SK-N-SH treated with all-trans-retinoic acid at 6 μM for 48 hours (cell line): Measurements from ENCODE around the gene LGALS7B.

Source experiments
- ARNTL ChIP-seq: fragments of 450-650 bp; formaldehyde crosslinking; IDR thresholded peaks from 2 replicates; pipeline ENCODE4 v1.5.0; 2020; ENCODE audit warnings: low read depth, mild to moderate bottlenecking, moderate library complexity, borderline replicate concordance
- BACH2 ChIP-seq: fragments of 250-450 bp; sonication (Bioruptor Pico); IDR thresholded peaks from 2 replicates; pipeline ENCODE4 v1.9.0; 2021; ENCODE audit warnings: mild to moderate bottlenecking, borderline replicate concordance
- GLIS3 ChIP-seq: fragments of 250-450 bp; sonication (Bioruptor Pico); IDR thresholded peaks from 2 replicates; pipeline ENCODE4 v1.5.0; 2020; ENCODE audit warnings: mild to moderate bottlenecking, moderate library complexity
- ISL1 ChIP-seq: fragments of 250-450 bp; sonication (Bioruptor Pico); IDR thresholded peaks from 2 replicates; pipeline ENCODE4 v2.1.2; 2022; ENCODE audit warnings: mild to moderate bottlenecking, moderate library complexity
- OSR1 ChIP-seq: fragments of 250-450 bp; sonication (Bioruptor Pico); IDR thresholded peaks from 2 replicates; pipeline ENCODE4 v1.8.0; 2022; ENCODE audit warnings: moderate library complexity, mild to moderate bottlenecking, inconsistent platforms
- PPARA ChIP-seq: fragments of 250-450 bp; sonication (Bioruptor Pico); IDR thresholded peaks from 2 replicates; pipeline ENCODE4 v1.5.0; 2020; ENCODE audit warnings: mild to moderate bottlenecking, borderline replicate concordance
- RARB ChIP-seq: fragments of 250-450 bp; sonication (Bioruptor Pico); IDR thresholded peaks from 2 replicates; pipeline ENCODE4 v1.8.0; 2021; ENCODE audit warnings: mild to moderate bottlenecking, moderate library complexity
- SNAI2 ChIP-seq: fragments of 250-450 bp; sonication (Bioruptor Pico); IDR thresholded peaks from 2 replicates; pipeline ENCODE4 v1.5.0; 2020; ENCODE audit warnings: mild to moderate bottlenecking, moderate library complexity
- TOX ChIP-seq: fragments of 250-450 bp; sonication (Bioruptor Pico); IDR thresholded peaks from 2 replicates; pipeline ENCODE4 v1.8.0; 2021; ENCODE audit warnings: mild to moderate bottlenecking, moderate library complexity, borderline replicate concordance
- ZNF70 ChIP-seq: fragments of 450-650 bp; formaldehyde crosslinking; IDR thresholded peaks from 2 replicates; pipeline ENCODE4 v1.5.0; 2020; ENCODE audit warnings: mild to moderate bottlenecking, moderate library complexity
- ZNF8 ChIP-seq: fragments of 450-650 bp; formaldehyde crosslinking; IDR thresholded peaks from 2 replicates; pipeline ENCODE4 v1.5.0; 2020; ENCODE audit warnings: mild to moderate bottlenecking, moderate library complexity
- TF ChIP-seq, protein P1 (sequence below): fragments of 250-450 bp; sonication (Bioruptor Pico); IDR thresholded peaks from 2 replicates; pipeline ENCODE4 v1.8.0; 2020; ENCODE audit warnings: mild to moderate bottlenecking, moderate library complexity, borderline replicate concordance

GRCh38 chr19:38837656-38838121 is 48.7 kb downstream of the LGALS7B start:
- no peak for TF ChIP-seq SNAI2 (CRISPR knock-in tag)
- no peak for TF ChIP-seq ZNF70 (CRISPR knock-in tag)
- peak; percentile 36; the same call in 1 of the 2 replicates for TF ChIP-seq ISL1 (CRISPR knock-in tag)
- TF ChIP-seq RARB (CRISPR knock-in tag) = no peak
- no peak for TF ChIP-seq PPARA (CRISPR knock-in tag)
- no peak for TF ChIP-seq TOX (CRISPR knock-in tag)
- TF ChIP-seq GLIS3 (CRISPR knock-in tag) = no peak
- TF ChIP-seq OSR1 (CRISPR knock-in tag) = no peak
- no peak for TF ChIP-seq ARNTL (CRISPR knock-in tag)
- no peak for TF ChIP-seq ZNF8
- TF ChIP-seq, protein P1, sequence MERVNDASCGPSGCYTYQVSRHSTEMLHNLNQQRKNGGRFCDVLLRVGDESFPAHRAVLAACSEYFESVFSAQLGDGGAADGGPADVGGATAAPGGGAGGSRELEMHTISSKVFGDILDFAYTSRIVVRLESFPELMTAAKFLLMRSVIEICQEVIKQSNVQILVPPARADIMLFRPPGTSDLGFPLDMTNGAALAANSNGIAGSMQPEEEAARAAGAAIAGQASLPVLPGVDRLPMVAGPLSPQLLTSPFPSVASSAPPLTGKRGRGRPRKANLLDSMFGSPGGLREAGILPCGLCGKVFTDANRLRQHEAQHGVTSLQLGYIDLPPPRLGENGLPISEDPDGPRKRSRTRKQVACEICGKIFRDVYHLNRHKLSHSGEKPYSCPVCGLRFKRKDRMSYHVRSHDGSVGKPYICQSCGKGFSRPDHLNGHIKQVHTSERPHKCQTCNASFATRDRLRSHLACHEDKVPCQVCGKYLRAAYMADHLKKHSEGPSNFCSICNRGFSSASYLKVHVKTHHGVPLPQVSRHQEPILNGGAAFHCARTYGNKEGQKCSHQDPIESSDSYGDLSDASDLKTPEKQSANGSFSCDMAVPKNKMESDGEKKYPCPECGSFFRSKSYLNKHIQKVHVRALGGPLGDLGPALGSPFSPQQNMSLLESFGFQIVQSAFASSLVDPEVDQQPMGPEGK = no peak
- TF ChIP-seq BACH2 (CRISPR knock-in tag) = no peak
